ENCODE results near the gene CAPNS1. TPM values are rescaled to one million over a fixed set of nuclear protein-coding genes. Genes with fewer than 3 reads are reported as not detected.
A peak's percentile ranks its signal among the peaks of the same experiment; 100 is the strongest.
"Not testable (repeated sequence)": the region's sequence is repeated elsewhere in the genome, so short reads cannot be mapped to it uniquely, and the experiment has no call there.

Gene CAPNS1
- total RNA-seq, 1 donor from 2014 or later, result 334 TPM

DNA sequence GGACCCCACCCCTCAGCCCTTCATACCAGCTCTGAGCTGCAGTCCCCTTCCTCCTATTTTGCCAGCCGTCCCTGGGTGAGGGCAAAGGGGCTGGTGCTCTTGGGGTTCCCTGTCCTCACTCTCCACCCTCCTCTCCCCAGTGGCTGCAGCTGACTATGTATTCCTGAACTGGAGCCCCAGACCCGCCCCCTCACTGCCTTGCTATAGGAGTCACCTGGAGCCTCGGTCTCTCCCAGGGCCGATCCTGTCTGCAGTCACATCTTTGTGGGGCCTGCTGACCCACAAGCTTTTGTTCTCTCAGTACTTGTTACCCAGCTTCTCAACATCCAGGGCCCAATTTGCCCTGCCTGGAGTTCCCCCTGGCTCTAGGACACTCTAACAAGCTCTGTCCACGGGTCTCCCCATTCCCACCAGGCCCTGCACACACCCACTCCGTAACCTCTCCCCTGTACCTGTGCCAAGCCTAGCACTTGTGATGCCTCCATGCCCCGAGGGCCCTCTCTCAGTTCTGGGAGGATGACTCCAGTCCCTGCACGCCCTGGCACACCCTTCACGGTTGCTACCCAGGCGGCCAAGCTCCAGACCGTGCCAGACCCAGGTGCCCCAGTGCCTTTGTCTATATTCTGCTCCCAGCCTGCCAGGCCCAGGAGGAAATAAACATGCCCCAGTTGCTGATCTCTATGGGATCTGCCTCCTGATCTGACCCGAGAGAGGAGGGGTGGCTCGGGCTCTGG lies 10.0 kb downstream of the CAPNS1 start:
- no peak for DNase-seq (ENCODE audit: extremely low read depth, low read depth, low spot score)

DNA sequence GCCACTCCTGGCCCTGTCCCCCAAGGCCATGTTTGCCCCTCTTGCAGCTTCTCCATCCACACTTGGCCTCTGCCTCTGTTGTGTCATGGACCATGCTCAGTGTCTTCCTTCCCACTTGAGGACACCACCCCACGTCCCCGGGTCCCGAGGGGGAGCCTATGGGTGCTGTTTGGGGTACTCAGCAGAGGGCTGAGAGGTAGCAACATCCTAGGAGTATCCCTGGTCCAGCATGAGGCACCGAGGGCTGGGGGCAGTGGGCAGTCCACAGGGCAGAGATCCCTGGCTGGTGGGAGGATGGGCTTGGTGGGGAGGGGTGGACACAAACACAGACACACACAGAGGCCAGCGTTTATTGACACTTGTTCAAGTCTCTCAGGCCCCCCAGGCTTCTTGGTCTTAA lies 10.7 kb downstream of the CAPNS1 start:
- no peak for DNase-seq (ENCODE audit: extremely low read depth, low read depth, low spot score)

DNA sequence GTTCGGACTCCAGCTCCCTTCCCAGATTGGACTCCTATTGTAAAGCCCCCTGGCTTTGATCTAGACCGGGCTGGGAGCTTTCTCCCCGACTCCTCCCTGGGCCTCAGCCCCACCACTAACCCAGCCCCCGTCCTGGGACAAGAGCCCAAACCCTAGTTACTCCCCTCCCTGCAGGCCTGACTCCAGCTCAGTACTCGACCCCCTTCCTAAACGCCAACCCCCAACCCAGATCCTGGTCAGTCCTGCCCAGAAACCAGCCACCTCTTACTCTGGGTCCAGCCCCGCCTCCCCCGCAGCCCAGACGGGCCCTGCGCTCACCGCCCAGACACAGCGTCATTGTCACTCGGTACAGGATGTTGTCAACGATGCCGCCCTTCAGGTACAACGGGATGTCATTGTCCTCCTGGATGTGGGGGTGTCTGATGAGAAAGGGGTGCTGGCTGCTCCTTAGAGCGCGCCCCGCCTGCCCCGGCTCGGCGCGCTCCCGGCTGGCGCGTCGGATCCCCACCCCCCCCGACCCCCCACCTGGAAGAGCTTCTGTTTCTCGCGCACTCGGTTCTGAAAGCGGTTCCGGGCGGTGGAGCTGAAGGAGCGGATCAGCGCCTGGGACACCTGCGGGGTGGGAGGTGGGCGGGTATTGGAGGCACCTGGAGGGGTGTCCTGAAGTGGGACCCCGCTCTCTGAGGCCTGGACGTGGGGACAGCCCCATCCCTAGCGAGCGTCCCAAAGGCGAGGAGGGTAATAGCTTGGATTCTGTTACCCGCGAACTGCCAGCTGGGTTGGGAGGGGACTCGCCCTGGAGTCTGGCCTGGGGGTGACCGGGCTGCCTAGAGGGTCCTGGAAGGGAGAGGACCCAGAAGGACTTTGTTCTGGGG lies 11.5 kb downstream of the CAPNS1 start:
- DNase-seq (ENCODE audit: extremely low read depth, low read depth, low spot score), result no peak

DNA sequence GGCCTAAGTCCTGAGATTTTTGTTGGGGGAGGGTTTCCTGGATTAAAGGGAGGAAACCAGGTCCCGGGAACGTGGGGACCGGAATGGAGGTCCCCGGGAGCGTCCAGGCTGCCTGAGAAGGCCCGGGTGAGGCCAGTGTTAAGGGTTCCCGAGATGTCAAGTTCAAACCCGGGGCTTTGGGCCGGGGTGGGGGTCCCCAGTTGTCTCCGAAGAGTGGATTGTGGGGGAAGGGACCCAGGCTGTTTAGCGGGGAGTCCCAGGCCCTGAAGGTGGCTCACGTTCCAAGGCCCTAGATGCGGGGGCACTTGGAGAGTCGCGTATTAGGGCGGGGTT lies 12.1 kb downstream of the CAPNS1 start:
- DNase-seq (ENCODE audit: extremely low read depth, low read depth, low spot score), result no peak

DNA sequence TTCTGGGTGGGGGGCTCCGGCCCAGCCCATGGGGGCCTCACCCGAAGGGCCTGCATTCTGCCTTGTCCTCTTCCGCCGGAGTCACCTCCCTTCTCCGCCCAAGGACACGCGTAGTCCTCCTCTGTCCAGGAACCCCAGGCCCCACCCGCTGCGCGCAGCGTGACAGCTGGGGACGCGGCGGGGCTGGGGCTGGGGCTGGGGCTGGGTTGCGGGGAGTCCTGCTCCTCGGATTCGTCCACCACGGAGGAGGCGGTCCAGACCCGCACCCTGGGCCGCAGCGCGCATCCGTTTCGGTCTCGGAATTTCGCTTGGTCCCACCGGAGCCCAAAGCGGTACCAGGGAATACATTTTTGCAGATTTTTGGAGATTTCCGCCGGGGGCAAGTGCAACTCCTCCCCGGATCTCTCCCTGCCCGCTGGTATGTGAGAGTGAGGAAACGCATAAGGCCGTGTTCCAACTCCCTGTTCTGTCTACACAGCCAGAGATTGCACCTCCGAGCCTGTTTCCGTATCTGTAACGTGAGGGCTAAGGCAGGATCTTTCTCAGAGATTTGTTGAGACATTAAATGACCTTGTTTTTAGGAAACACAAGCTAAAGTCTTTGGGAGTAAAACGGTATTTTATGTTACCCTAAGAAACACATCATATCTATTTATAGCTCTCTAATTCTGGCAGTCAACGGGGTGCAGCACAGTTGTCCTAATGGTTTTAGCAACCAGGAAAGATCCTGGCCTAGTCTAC lies 12.7 kb downstream of the CAPNS1 start, which contains the start of gene COX7A1:
TSS of gene COX7A1 (minus strand) at position 96 of the 740 bp plus-strand sequence. CDS start at position 56, 40 bp downstream.
- DNase-seq (ENCODE audit: extremely low read depth, low read depth, low spot score), result no peak

DNA sequence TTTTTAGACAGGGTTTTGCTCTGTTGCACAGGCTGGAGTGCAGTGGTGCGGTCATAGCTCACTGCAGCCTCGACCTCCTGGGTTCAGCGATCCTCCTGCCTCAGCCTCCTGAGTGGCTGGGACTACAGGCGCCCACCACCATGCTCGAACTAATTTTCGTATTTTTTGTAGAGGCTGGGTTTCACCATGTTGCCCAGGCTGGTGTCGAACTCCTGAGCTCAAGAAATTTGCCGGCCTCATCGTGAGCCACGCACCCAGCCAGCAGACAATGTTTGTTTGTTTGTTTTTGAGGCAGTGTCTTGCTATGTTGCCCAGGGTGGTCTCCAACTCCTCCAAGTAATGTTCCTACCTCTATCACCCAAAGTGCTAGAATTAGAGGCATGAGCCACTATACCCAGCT lies 13.3 kb downstream of the CAPNS1 start:
- no peak for DNase-seq (ENCODE audit: extremely low read depth, low read depth, low spot score)

DNA sequence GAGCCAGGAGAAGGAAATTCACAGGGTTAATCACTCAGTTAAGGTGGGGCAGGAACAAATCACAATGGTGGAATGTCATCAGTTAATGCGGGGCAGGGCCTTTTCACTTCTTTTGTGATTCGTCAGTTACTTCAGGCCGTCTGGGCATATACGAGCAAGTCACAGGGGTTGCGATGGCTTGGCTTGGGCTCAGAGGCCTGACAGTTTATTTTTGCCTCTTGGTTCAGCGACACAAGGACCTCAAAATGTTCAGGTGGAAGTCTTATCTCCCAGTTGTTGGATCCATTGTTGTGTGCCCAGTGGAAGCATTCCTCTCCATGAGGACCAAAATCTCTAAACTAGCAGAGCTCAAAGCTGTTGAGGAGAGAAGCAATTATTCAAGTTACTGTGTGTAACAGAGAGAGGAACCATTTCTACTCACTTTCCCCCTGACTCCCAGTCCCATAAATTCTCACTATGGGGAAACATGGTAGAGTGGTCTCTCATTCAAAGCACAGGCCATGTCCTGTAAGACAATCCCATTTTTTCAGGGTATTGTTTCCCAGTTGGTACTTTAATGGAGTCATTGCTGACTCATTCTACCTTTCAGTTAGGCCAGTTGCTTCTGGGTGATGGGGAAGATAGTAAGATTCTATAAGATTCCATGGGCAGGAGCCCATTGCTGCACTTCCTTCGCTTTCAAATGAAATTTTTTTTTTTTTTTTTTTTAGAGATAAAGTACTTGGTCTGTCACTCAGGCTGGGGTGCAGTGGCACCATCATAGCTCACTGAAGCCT lies 21.1 kb downstream of the CAPNS1 start:
- DNase-seq (ENCODE audit: extremely low read depth, low read depth, low spot score), result no peak

DNA sequence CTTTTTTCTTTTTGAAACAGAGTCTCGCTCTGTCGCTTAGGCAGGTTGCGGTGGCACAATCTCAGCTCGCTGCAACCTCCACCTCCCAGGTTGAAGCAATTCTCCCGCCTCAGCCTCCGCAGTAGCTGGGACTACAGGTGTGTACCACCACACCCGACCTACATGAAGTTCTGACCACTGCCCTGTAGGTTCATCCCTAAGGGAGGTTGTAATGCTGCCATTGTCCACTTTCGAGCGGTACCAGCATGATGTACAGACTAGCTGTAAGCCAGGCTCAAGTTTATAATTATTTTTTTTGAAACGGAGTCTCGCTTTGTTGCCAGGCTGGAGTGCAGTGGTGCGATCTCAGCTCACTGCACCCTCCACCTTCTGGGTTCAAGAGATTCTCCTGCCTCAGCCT lies 23.9 kb downstream of the CAPNS1 start:
- DNase-seq (ENCODE audit: extremely low read depth, low read depth, low spot score), result no peak

DNA sequence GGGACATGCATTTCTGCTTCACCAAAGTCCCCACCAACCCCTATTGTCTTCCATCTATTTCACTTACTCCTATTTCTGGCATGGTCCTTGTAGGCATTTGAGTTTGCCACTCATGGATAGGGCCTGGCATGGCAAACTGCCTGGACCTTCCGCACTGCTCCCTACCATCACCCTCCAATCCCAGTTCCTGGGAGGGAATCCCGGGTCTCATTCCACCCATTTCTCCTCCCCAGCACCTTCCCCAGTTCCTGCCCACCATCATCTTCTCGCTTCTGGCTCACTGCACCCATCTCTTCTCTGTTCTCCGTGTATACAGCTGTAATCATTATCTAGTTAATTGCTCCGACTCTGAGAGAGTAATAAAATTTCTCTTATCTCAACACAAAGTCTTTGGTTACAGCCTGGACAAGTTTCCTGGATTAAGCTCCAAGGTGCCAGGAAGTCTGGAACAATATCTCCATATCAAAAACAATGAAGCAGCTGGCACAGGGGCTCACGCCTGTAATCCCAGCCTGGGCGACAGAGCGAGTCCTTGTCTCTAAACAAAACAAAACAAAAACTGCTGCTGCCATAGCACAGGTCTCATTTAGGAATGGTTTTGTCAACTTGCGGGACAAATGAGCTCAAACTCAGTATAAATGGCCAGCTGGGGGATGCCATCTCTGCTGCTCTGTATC lies 29.4 kb downstream of the CAPNS1 start:
- DNase-seq (ENCODE audit: extremely low read depth, low read depth, low spot score), result peak; percentile 50

DNA sequence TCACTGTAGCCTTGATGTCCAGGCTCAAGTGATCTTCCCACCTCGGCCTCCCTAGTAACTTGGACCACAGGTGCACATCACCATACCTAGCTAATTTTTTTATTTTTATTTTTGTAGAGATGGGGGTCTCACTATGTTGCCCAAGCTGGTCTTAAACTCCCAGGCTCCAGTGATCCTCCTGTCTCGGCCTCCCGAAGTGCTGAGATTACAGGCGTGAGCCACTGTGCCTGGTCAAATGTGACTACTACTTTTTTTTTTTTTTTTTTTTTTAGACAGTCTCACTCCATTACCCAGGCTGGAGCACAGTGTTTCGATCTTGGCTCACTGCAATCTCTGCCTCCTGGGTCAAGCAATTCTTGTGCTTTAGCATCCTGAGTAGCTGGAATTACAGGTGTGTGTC lies 33.0 kb downstream of the CAPNS1 start:
- DNase-seq (ENCODE audit: extremely low read depth, low read depth, low spot score), result no peak

DNA sequence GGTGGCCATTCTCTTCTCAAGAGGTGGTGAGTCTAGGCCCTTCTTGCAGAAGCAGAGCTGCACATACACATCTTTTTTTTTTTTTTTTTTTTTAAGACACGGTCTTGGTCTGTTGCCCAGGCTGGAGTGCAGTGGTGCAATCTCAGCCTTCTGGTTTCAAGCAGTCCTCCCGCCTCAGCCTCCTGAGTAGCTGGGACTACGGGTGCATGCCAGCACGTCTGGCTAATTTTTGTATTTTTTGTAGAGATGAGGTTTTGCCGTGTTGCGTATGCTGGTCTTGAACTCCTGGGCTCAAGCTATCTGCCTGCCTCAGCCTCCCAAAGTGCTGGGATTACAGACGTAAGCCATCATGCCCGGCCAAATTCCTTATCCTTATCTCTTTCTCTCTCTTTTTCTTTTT lies 34.0 kb downstream of the CAPNS1 start:
- not testable (repeated sequence) for DNase-seq (ENCODE audit: extremely low read depth, low read depth, low spot score)

DNA sequence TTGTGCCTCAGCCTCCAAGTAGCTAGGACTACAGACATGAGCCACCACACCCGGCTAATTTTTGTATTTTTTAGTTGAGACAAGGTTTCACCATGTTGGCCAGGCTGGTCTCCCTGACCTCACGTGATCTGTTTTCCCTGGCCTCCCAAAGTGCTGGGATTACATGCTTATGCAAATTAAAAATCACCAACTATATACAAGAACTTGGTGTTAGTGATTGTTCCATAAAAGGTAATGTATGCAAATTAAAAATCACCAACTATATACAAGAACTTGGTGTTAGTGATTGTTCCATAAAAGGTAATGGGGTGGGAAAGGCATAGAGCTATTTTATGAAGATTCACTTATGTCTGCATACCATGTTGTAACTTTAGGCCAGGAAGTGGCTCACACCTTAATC lies 39.2 kb downstream of the CAPNS1 start:
- not testable (repeated sequence) for DNase-seq (ENCODE audit: extremely low read depth, low read depth, low spot score)

DNA sequence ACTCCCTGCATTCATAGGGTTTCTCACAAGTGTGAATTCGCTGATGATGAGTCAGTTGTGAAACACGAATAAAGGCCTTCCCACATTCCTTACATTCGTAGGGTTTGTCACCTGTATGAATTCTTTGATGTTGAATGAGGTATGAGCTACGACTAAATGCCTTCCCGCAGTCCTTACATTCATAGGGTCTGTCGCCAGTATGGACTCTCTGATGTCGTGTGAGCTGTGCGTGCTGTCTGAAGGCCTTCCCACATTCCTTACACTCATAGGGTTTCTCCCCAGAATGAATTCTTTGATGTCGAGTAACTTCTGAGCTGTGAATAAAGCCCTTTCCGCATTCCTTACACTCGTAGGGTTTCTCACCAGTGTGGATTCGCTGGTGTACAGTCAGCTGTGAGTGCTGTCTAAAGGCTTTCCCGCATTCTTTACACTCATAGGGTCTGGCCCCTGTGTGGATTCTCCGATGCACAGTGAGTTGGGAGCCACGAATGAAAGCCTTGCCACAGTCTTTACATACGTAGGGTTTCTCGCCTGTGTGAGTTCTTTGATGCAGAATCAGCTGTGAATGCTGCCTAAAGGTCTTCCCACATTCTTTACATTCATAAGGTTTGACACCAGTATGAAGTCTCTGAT lies 42.9 kb downstream of the CAPNS1 start:
- DNase-seq (ENCODE audit: extremely low read depth, low read depth, low spot score), result no peak

DNA sequence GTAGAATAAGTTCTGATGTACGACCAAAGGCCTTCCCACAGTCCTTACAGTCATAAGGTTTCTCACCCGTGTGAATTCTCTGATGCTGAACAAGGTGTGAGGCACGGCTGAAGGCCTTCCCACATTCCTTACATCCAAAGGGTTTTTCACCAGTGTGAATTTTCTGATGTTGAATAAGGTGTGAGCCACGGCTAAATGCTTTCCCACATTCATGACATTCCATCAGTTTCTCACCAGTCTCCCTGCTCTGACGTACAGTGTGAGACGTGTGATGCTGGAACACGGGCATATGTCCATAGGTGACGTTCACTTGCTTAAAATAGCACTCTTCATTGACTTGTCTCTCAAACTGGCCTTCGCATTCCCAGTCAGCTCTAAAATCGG lies 43.4 kb downstream of the CAPNS1 start:
- DNase-seq (ENCODE audit: extremely low read depth, low read depth, low spot score), result no peak

DNA sequence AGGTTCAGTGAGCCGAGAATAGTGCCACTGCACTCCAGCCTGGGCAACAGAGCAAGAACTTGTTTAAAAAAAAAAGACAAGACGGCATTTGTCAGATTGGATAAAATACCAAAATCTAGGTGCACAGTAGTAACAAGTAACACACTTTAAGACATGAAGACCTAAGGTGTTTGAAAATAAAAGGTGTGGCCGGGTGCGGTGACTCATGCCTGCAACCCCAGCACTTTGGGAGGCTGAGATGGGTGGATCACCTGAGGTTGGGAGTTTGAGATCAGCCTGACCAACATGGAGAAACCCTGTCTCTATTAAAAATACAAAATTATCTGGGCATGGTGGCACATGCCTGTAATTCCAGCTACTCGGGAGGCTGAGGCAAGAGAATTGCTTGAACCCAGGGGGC lies 46.9 kb downstream of the CAPNS1 start:
- not testable (repeated sequence) for DNase-seq (ENCODE audit: extremely low read depth, low read depth, low spot score)

DNA sequence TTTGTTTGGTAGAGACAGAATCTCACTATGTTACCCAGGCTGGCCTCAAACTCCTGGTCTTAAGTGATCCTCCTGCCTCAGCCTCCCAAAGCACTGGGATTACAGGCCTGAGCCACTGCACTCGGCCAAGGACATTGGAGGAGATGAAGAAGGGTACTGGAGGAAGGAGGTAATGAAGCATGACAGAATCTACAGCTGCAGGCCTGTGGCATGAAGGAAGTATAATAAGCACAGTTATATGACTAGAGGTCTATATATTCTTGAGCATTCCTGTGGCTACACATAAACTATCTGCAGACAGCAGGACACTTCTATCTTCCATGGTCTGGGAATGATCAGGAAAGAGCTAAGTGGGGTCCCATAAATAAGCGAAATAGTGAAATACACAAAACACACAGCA lies 56.4 kb downstream of the CAPNS1 start:
- no peak for DNase-seq (ENCODE audit: extremely low read depth, low read depth, low spot score)

DNA sequence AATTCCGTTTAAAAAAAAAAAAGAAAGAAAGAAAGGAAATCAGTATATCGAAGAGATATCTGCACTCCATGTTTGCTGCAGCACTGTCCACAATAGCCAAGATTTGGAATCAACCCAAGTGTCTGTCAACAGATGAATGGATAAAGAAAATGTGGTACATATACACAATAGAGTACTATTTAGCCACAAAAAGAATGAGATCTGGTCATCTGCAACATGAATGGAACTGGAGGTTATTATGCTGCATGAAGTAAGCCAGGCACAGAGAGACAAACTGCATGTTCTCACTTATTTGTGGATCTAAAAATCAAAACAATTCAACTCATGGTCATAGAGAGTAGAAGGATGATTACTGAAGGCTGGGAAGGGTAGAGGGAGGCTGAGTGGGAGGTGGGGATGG lies 58.3 kb downstream of the CAPNS1 start:
- no peak for DNase-seq (ENCODE audit: extremely low read depth, low read depth, low spot score)
